GM12878 (cell line): ENCODE data around the gene NLGN1. TPM values are rescaled to one million over a fixed set of nuclear protein-coding genes. Genes with fewer than 3 reads are reported as not detected.

ENCODE experiments used
- CUX1 ChIP-seq: IDR thresholded peaks from 2 replicates; pipeline ENCODE4 v1.6.1; 2012; ENCODE audit warnings: improper control_type of control experiment, low read depth, low read length; ENCODE audit not compliant: insufficient replicate concordance
- NBN ChIP-seq: fragments of 450-650 bp; IDR thresholded peaks from 2 replicates; pipeline ENCODE4 v1.6.1; 2016
- RBBP5 ChIP-seq: fragments of 200-600 bp; sonication (generic); conservative IDR thresholded peaks from 2 replicates; pipeline ENCODE4 v1.6.1; 2016
- SMAD1 ChIP-seq: fragments of 450-650 bp; IDR thresholded peaks from 2 replicates; pipeline ENCODE4 v1.6.1; 2018; ENCODE audit warnings: mild to moderate bottlenecking, low read depth; ENCODE audit not compliant: partially characterized antibody
- ZBTB4 ChIP-seq: fragments of 450-650 bp; formaldehyde crosslinking; IDR thresholded peaks from 2 replicates; pipeline ENCODE4 v1.4.0; 2022; ENCODE audit warnings: mild to moderate bottlenecking, moderate library complexity
- ZSCAN29 ChIP-seq: fragments of 450-650 bp; IDR thresholded peaks from 2 replicates; pipeline ENCODE4 v1.6.1; 2017; ENCODE audit warnings: mild to moderate bottlenecking, moderate library complexity
- polyA plus RNA-seq, 11 experiments: library from polyadenylated mRNA; depleted of rRNA in 4 of 11; unstranded in 6 of 11; stranded (reverse) in 5 of 11; fragments of >200 nt; fragmentation: Nextera tagmentation in 4 of 11; fragmentation: Illumina TruSeq in 1 of 11; extraction: Ambion mirVana in 4 of 11; extraction: Trizol in 1 of 11; gene quantifications; 1 replicate in 1 of 11; 2 replicates in 10 of 11; pipeline versions ENCODE4 v1.2.1 to v1.2.3, GENCODE V29; 2011 to 2016; ENCODE audit warnings: inconsistent platforms in 2 of 11, missing spikeins in 2 of 11, low read depth in 1 of 11
- total RNA-seq, 4 experiments: library from RNA; depleted of rRNA in 3 of 4; stranded (reverse); fragments of >200 nt in 3 of 4; fragmentation: Illumina TruSeq in 1 of 4; extraction: Trizol in 1 of 4; gene quantifications; 2 replicates each; pipeline versions ENCODE4 v1.2.1 to v1.2.3, GENCODE V29; 2013 to 2021

NLGN1 gene
- total and polyA plus RNA-seq, 10 of the 15 experiments (the other 5 are each of a cell fraction or from before 2014, with no cell fraction given): not detected

- TF ChIP-seq CUX1 (no peak), ZBTB4 (CRISPR knock-in tag) (no peak), ZSCAN29 (no peak), NBN (no peak), RBBP5 (no peak), SMAD1 (no peak)
These were observed 322.0 kb downstream of the NLGN1 start (continued) for GRCh38 chr3:173719585-173719984.
